Stimulated activated CD4-positive, alpha-beta T cell treated with anti-CD3 and anti-CD28 coated beads, Interleukin-2, amount 100 ng/mL, for 24 hours (primary cell): ENCODE results near the gene ANKRD65.
"Not testable (repeated sequence)": the region's sequence is repeated elsewhere in the genome, so short reads cannot be mapped to it uniquely, and the experiment has no call there.

Experiments
- DNase-seq, 2 donors: peaks; one replicate each; pipeline ENCODE4 v3.0.0-alpha.2; 2020

Gene ANKRD65

GRCh38 chr1:1430114-1430982, 9.3 kb upstream of the ANKRD65 start:
- DNase-seq, result no peak

DNA sequence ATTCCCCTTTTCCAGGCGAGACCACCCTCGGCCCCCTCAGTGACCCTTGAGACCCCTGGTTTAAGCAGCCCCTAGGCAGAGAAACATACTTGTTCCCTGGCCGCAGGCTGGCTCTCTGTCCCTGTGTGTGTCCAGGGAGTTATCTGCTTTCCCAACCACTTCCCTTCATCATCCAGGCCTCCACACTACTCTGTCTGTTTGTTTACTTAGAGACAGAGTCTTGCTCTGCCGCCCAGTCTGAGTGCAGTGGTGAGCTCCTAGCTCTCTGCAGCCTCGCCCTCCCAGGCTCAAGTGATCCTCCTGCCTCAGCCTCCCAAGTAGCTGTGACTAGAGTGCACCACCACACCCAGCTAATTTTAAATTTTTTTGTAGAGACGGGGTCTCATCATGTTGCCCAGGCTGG, 8.6 kb upstream of the ANKRD65 start:
- DNase-seq, result no peak

- not testable (repeated sequence) for DNase-seq
These were observed 7.9 kb upstream of the ANKRD65 start for GRCh38 chr1:1428967-1429366.

DNA sequence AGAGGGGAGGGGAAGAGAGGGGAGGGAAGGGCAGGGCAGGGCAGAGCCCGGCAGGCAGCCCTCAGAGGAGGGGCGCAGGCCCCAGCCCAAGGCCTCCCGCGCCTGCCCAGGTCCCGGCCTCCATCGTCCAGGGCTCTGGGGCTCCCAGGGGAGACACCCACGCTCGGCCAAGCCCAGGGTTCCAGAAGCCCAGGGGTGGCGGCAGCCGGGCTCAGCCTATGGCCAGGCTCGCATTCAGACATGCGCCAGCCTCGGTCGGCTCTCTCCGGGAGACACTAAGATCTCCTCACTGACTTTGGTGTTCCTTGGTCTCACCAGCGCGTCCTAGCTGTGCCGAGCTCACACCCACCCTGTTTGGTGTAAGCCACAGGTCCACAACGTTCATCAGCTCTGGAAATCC, 7.1 kb upstream of the ANKRD65 start:
- no peak for DNase-seq

DNA sequence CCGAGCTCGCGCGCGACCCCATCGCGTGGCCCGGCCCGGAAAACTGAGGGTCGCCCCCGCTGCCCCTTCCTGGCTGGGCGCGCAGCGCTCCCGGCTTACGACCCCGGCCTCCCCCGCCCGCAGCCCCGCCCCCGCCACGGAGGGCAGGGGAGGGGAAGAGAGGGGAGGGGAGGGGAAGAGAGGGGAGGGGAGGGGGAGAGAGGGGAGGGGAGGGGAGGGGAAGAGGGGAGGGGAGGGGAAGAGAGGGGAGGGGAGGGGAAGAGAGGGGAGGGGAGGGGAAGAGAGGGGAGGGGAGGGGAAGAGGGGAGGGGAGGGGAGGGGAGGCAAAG, 6.7 kb upstream of the ANKRD65 start:
- DNase-seq, result no peak

- DNase-seq, result no peak
These were observed 6.2 kb upstream of the ANKRD65 start for GRCh38 chr1:1427106-1427819.

- no peak for DNase-seq
These were observed 5.5 kb upstream of the ANKRD65 start for GRCh38 chr1:1426496-1427105.

DNA sequence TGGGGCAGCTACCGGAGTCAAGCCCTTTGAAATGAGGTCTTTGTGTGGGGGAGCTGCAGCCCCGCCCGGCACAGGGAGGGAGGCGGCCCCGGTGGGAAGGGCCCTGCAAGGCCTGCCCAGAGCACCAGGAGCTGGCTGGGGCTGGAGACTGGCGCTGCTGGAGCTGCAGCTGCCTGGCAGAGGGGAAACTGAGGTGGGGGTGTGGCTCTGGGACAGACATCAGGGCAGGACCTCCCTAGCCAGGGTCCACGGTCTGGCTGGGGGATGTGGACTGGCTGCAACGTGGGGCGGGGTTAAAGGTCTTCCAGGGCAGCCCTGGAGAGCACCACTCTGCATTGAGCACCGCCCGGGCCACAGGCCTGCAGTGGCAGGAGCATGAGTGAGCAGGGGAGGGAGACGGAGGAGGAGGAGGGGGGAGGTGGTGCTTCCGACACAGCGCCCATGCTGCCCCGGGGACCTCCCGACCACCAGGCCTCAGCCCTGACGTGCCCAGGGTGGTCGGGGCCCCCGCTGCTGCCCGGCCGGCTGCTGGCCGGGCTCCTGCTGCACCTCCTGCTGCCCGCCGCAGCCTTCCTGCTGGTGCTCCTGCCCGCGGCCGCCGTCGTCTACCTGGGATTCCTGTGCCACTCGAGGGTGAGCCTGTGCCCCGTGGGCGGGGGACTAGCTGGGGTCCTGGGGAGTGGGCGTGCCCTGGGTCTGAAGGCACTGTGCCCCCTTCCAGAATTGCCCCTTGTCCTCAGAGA, 4.8 kb upstream of the ANKRD65 start:
- no peak for DNase-seq

GRCh38 chr1:1425426-1425752, 4.3 kb upstream of the ANKRD65 start:
- DNase-seq, result no peak

DNA sequence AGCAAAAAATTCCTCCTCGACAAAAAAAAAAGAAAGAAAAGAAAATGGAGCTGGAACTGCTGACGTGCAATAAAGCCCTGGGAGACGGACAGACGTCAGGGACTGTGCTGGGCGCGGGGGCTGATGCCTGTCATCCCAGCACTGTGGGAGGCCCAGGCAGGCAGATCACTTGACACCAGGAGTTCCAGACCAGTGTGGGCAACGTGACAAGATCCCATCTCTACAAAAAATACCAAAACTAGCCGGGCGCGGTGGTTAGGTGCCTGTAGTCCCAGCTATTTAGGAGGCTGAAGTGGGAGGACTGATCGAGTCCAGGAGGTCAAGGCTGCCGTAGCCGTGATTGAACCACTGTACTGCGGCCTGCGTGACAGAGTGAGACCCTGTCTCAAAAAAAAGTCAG, 3.6 kb upstream of the ANKRD65 start:
- no peak for DNase-seq

- no peak for DNase-seq
These were observed 2.1 kb upstream of the ANKRD65 start for GRCh38 chr1:1423245-1423597.

GRCh38 chr1:1422465-1423244, 1.6 kb upstream of the ANKRD65 start:
- DNase-seq, result no peak

DNA sequence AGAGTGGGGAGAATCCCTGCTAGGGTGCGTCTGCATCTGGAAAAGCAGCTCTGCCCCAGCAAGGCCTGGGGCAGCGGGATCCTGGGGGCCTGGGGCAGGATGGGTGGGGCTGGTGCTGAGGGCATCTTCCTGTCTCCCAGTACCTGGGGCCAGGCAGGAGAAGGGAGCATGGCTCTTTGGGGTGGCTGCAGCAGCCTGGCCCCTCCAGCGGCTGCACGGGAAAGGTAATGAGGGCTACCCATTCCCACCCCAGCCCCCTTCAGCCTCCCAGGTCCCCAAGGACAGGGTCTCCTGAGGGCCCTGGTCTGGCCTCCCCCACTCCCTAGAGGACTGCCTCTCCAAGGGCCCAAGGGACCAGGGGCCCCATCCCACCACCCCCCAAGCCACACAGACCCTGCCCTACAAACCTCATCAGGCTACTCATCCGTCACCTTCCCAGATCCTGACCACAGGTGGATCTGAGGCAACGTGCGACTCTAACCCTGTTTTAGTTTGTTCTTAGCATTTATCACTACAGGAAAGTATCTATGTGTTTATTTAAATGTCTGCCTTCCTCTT, 910 bp upstream of the ANKRD65 start:
- DNase-seq, result no peak

DNA sequence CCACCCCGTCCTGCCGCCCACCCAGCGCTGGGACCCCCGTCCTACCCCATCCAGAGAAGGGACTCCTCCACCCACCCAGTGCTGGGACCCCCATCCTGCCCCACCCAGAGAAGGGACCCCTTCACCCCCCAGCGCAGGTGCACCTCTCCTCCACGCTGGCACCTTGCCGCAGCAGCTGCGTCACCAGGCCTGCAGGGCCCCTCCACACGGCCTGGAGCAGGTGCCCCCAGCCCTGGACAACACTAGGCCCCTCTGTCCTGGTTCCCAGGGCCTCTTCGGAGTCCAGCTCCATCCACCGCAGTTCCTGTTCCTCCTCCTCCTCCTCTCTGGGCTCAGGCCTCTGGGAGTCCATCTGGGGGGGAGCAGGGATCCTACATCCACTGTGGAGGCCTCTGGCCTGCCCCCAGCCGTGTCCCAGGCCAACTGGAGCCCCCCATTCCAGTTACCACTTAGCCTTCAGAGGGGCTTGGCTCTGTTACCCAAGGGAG, 378 bp downstream of the ANKRD65 start:
- DNase-seq, result no peak

GRCh38 chr1:1419813-1420653, 1.0 kb downstream of the ANKRD65 start:
- DNase-seq, result no peak

GRCh38 chr1:1419363-1419812, 1.7 kb downstream of the ANKRD65 start:
- no peak for DNase-seq

DNA sequence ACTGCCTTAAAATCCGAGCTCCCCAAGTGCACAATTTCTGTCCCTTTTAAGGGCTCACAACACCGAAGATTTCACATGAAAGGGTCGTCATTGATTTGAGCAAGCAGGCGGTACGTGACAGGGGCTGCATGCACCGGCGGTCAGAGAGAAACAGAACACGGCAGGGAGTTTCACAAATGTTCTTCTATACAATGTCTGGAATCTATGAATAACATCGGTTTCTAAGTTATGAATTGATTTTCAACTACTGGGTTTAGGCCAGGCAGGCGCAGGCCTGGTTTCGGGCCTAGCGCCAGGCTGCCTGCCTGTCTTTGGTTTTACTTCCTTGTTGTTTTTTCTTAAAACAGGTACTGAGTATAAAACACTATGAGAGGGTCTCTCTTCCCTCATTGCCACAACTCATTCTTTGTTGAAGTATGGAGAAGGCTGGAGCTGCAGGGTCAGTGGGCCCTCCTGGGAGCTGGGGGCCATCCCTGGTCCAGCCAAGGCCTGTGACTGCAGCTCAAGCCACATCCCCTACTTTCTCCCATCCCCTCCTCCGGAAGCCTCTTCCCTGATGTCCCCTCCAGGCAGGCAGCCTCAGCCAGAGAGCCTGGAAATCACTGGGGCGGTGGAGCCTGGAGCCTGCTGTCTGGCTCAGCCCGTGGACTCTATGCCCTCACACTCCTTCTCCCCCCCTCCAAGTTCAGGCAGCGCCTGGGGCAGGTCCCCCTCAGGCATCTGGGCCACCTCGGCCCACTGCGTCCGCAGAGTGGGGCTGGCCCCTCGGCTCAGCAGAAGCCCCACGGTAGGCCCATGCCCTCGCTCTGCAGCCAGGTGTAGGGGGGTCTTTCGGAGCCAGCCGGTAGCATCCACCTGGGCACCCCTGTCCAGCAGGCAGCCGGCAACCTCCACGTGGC, 2.4 kb downstream of the ANKRD65 start:
- no peak for DNase-seq

DNA sequence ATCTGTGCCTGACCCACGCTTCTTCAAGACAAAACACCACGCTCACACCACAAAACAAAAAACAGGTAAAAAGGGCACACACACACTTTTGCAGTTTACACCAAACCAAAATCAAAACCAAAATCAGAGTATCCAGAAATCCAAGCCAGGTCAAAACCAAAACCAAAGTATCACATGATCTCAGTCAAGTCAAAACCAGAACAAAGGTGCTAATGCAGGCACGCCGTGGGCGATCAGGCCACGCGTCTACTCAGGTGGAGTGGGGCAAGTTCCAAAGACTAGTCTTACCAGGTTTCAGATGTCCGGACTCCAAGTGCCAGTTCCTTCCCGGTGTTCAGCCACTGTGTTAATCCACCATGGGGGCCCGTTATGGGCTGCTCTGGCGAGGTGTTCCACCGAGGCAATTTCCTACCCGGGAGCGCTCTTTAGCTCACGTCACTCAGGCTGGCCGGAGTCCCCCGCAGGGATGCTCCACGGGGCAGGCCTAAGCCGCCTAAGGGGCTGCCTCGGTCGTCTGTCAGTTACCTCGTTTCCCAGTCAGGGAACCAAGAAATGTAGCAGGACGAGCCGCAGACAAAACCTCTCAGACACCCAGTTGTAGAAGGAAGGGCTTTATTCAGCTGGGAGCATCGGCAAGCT, 3.1 kb downstream of the ANKRD65 start:
- not testable (repeated sequence) for DNase-seq

DNA sequence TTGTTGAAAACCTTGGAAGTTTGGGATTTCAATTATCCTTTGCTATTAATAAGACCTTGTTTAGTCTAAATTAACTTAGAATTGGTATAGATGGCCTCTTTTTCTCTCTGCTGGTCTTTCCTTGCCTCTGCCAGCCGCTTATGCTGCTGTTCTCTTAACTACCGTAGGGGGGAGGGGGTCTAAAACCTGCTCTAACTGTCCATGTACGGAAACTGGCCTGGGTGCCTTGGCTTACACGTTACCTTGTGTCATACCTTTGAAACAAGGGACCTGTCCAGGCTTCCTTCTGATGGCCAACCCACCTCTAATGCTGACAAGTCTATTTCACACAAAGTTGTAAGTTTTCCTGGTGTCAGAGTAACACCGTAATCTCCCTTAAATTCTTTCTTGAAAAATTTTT, 3.7 kb downstream of the ANKRD65 start:
- DNase-seq, result not testable (repeated sequence)

- DNase-seq, result no peak
These were observed 5.3 kb downstream of the ANKRD65 start for GRCh38 chr1:1415751-1416150.
